MCF 10A (cell line): ENCODE measurements around the gene EWSR1. TPM values are rescaled to one million over a fixed set of nuclear protein-coding genes. Genes with fewer than 3 reads are reported as not detected.
A peak's percentile ranks its signal among the peaks of the same experiment; 100 is the strongest.

Experiments used
- BruUV-seq: library from RNA; stranded (reverse); fragments of 400-500 nt; replicated peaks from 2 replicates; lab custom pipeline; 2021; lab: Mats Ljungman, UMichigan
- CTCF ChIA-PET: fragments of 300-600 bp; sonication (Branson Sonifier 250); formaldehyde crosslinking; extraction: SDS; loops from one replicate; lab custom pipeline; 2021; ENCODE audit warnings: antibody characterized with exemption, inconsistent platforms; lab: Yijun Ruan, JAX
- POLR2A ChIA-PET: fragments of 300-600, 350-650 bp; sonication (Branson Sonifier 250); formaldehyde crosslinking; extraction: SDS; loops from one replicate; lab custom pipeline; 2020; ENCODE audit warnings: antibody characterized with exemption, inconsistent platforms; lab: Yijun Ruan, JAX
- DNase-seq: peaks from one replicate; pipeline ENCODE4 v3.0.0-alpha.2; 2018; ENCODE audit not compliant: unreplicated experiment
- H3K27ac Mint-ChIP-seq: one replicate; pipeline ENCODE4 v1.8.0; 2022; ENCODE audit warnings: mild to moderate bottlenecking, low read depth, mixed read lengths; ENCODE audit not compliant: unreplicated experiment
- H3K27me3 Mint-ChIP-seq: one replicate; pipeline ENCODE4 v1.8.0; 2022; ENCODE audit warnings: mixed read lengths; ENCODE audit not compliant: insufficient read depth, unreplicated experiment
- H3K36me3 Mint-ChIP-seq: one replicate; pipeline ENCODE4 v1.8.0; 2022; ENCODE audit warnings: mild to moderate bottlenecking, moderate library complexity, mixed read lengths; ENCODE audit not compliant: insufficient read depth, unreplicated experiment
- H3K4me1 Mint-ChIP-seq: one replicate; pipeline ENCODE4 v1.8.0; 2022; ENCODE audit warnings: mixed read lengths; ENCODE audit not compliant: insufficient read depth, unreplicated experiment
- H3K4me3 Mint-ChIP-seq: one replicate; pipeline ENCODE4 v1.8.0; 2022; ENCODE audit warnings: mild to moderate bottlenecking, moderate library complexity, mixed read lengths; ENCODE audit not compliant: unreplicated experiment
- H3K9me3 Mint-ChIP-seq: one replicate; pipeline ENCODE4 v1.8.0; 2022; ENCODE audit warnings: mixed read lengths; ENCODE audit not compliant: unreplicated experiment
- CTCF ChIP-seq: fragments of 200-600 bp; IDR thresholded peaks from one replicate; pipeline ENCODE4 v1.8.0; 2022; ENCODE audit warnings: antibody characterized with exemption, mild to moderate bottlenecking; ENCODE audit not compliant: unreplicated experiment
- intact Hi-C: fragments of 100-400 bp; cut with micrococcal nuclease; formaldehyde crosslinking; loops from 2 replicates; pipeline ENCODE4 v1.14.1; 2022
- total RNA-seq: library from RNA; stranded (reverse); gene quantifications from 2 replicates; pipeline ENCODE4 v1.2.3, GENCODE V29; 2022

The EWSR1 gene
- total RNA-seq, 1 experiment from 2014 or later, result 486 TPM

GRCh38 chr22:29268511-29269229 is 602 bp downstream of the EWSR1 start:
- CTCF ChIA-PET, result interaction anchor here (0.9 kb wide), 1 partner anchor 15 kb away, joined by 3 read pairs; no protein-coding TSS in a partner anchor
- peak overlapping the region; percentile 88 for H3K4me3 Mint-ChIP-seq
- intact Hi-C loops, result no loop called here
- H3K9me3 Mint-ChIP-seq, result no peaks in the 10 kb centered on the region
- DNase-seq, result peak; percentile 48
- peaks cover 60% of the 10 kb centered on the region for H3K36me3 Mint-ChIP-seq
- no peak for TF ChIP-seq CTCF
- peaks cover 39% of the 10 kb centered on the region for H3K4me1 Mint-ChIP-seq
- H3K27ac Mint-ChIP-seq, result peak overlapping the region; percentile 99
- POLR2A ChIA-PET, result interaction anchor here (0.5 to 1.4 kb wide), 6 partner anchors 8 to 1349 kb away, joined by 3 to 7 read pairs (median 4); partner anchors contain the start of genes GAS2L1, PITPNB and XBP1
- H3K27me3 Mint-ChIP-seq, result no peaks in the 10 kb centered on the region
- no TSS peak for BruUV-seq

GRCh38 chr22:29269230-29269604 is 1.1 kb downstream of the EWSR1 start:
- POLR2A ChIA-PET, result interaction anchor here (1.2 to 1.4 kb wide), 2 partner anchors 15 to 37 kb away, joined by 3 to 7 read pairs; partner anchors contain the start of gene GAS2L1

GRCh38 chr22:29269731-29270474 is 1.8 kb downstream of the EWSR1 start:
- intact Hi-C loops, result no loop called here
- Mint-ChIP-seq H3K4me3 (peak overlapping the region; percentile 88), H3K9me3 (no peaks in the 10 kb centered on the region), H3K36me3 (peaks cover 66% of the 10 kb centered on the region), H3K27ac (peak overlapping the region; percentile 99), H3K4me1 (peaks cover 39% of the 10 kb centered on the region), H3K27me3 (no peaks in the 10 kb centered on the region)
- TF ChIP-seq CTCF, result no peak
- POLR2A ChIA-PET, result interaction anchor here (0.5 to 1.3 kb wide), 10 partner anchors 10 to 641 kb away, joined by 3 to 5 read pairs (median 4); partner anchors contain the start of gene GAS2L1
- DNase-seq, result peak; percentile 18
- BruUV-seq, result no TSS peak
- CTCF ChIA-PET, result no interaction called here

More at GRCh38 chr22:29269230-29269604, 1.1 kb downstream of the EWSR1 start:
- H3K4me3 Mint-ChIP-seq, result peak overlapping the region; percentile 88
- no peak for TF ChIP-seq CTCF
- peak overlapping the region; percentile 99 for H3K27ac Mint-ChIP-seq
- peaks cover 39% of the 10 kb centered on the region for H3K4me1 Mint-ChIP-seq
- CTCF ChIA-PET, result no interaction called here
- no peak for DNase-seq
- H3K36me3 Mint-ChIP-seq, result peaks cover 65% of the 10 kb centered on the region
- no peaks in the 10 kb centered on the region for H3K27me3 Mint-ChIP-seq
- intact Hi-C loops, result no loop called here
- BruUV-seq, result TSS peak; percentile 29
- no peaks in the 10 kb centered on the region for H3K9me3 Mint-ChIP-seq
